ENCODE results near the gene NAT8L. TPM values are rescaled to one million over a fixed set of nuclear protein-coding genes. Genes with fewer than 3 reads are reported as not detected.

Gene NAT8L
- total and polyA plus RNA-seq, 2 donors (not counting 1 experiment from before 2014, with no cell fraction given): 0.03 to 0.25 TPM

- H3K9me3 ChIP-seq (ENCODE audit: control extremely low read depth in 1 of 3, control insufficient read depth in 2 of 3, insufficient read depth in 1 of 3, low read length in 2 of 3): no peaks in the 10 kb centered on the region
- no peak overlapping the region for H3K4me3 ChIP-seq (ENCODE audit: control extremely low read depth in 1 of 5, extremely low read depth in 1 of 5, insufficient read depth in 1 of 5, low read depth in 2 of 5, low read length in 4 of 5)
- no peak overlapping the region for H3K9ac ChIP-seq (ENCODE audit: low read length)
- WGBS (ENCODE audit: insufficient coverage): 88% methylated on average over 10 of the region's 16 CpGs
- ChIA-PET CTCF (no interaction called here), POLR2A (no interaction called here)
- H4K20me1 ChIP-seq (ENCODE audit: control insufficient read depth, insufficient read depth, low read length, poor library complexity, severe bottlenecking): no peaks in the 10 kb centered on the region
- no peak for ATAC-seq (ENCODE audit: low read depth)
- Mint-ChIP-seq H3K4me3 (no peak overlapping the region), H3K4me1 (no peaks in the 10 kb centered on the region), H3K27ac (no peak overlapping the region), H3K27me3 (no peaks in the 10 kb centered on the region), H3K9me3 (ENCODE audit: insufficient read depth) (no peaks in the 10 kb centered on the region)
- DNase-seq: no peak
- H3K27me3 ChIP-seq (replicated peaks in 1 of 4; ENCODE audit: control extremely low read depth in 1 of 4, control insufficient read depth in 3 of 4, insufficient read depth in 4 of 4, low read length in 3 of 4): peaks cover 0 to 6% (median 2%) of the 10 kb centered on the region in 4 experiments
- H3K36me3 ChIP-seq (replicated peaks in 1 of 2; ENCODE audit: control extremely low read depth in 1 of 2, control insufficient read depth in 1 of 2, extremely low read depth in 1 of 2, insufficient read depth in 2 of 2, low read length in 1 of 2): no peaks in the 10 kb centered on the region
- TF ChIP-seq CTCF (IDR thresholded peaks at IDR 0.05) (no peak), EZH2 (IDR thresholded peaks at IDR 0.05; ENCODE audit: borderline replicate concordance, insufficient read depth, low read depth, low read length, poor library complexity, severe bottlenecking) (no peak)
- no peak overlapping the region for H3K4me2 ChIP-seq (replicated peaks; ENCODE audit: low read depth, low read length, poor library complexity, severe bottlenecking)
- no peak overlapping the region for H3K27ac ChIP-seq (ENCODE audit: low read length in 2 of 2)
- no peaks in the 10 kb centered on the region for H3K79me2 ChIP-seq (ENCODE audit: control insufficient read depth, insufficient read depth, low read length)
- H2AFZ ChIP-seq (ENCODE audit: insufficient read depth, low read depth, low read length, poor library complexity, severe bottlenecking): no peak overlapping the region
- H3K4me1 ChIP-seq (ENCODE audit: control insufficient read depth in 2 of 2, insufficient read depth in 2 of 2, low read length in 2 of 2): peaks cover 3 to 4% of the 10 kb centered on the region in 2 donors
- intact Hi-C loops (cut with micrococcal nuclease): no loop called here
These were observed 3.8 kb downstream of the NAT8L start for GRCh38 chr4:2062808-2063524.

- no peaks in the 10 kb centered on the region for H3K36me3 ChIP-seq (replicated peaks in 1 of 2; ENCODE audit: control extremely low read depth in 1 of 2, control insufficient read depth in 1 of 2, extremely low read depth in 1 of 2, insufficient read depth in 2 of 2, low read length in 1 of 2)
- peaks cover 0 to 6% (median 0%) of the 10 kb centered on the region in 4 experiments for H3K27me3 ChIP-seq (replicated peaks in 1 of 4; ENCODE audit: control extremely low read depth in 1 of 4, control insufficient read depth in 3 of 4, insufficient read depth in 4 of 4, low read length in 3 of 4)
- Mint-ChIP-seq H3K4me3 (no peak overlapping the region), H3K27me3 (no peaks in the 10 kb centered on the region), H3K4me1 (no peaks in the 10 kb centered on the region), H3K9me3 (ENCODE audit: insufficient read depth) (no peaks in the 10 kb centered on the region), H3K27ac (no peak overlapping the region)
- no peaks in the 10 kb centered on the region for H3K9me3 ChIP-seq (ENCODE audit: control extremely low read depth in 1 of 3, control insufficient read depth in 2 of 3, insufficient read depth in 1 of 3, low read length in 2 of 3)
- no peaks in the 10 kb centered on the region for H4K20me1 ChIP-seq (ENCODE audit: control insufficient read depth, insufficient read depth, low read length, poor library complexity, severe bottlenecking)
- no peaks in the 10 kb centered on the region for H3K79me2 ChIP-seq (ENCODE audit: control insufficient read depth, insufficient read depth, low read length)
- POLR2A ChIA-PET: no interaction called here
- WGBS (ENCODE audit: insufficient coverage): 96% methylated on average over 35 of the region's 53 CpGs
- no peak overlapping the region for H2AFZ ChIP-seq (ENCODE audit: insufficient read depth, low read depth, low read length, poor library complexity, severe bottlenecking)
- no peak for TF ChIP-seq CTCF (IDR thresholded peaks at IDR 0.05)
- no peak for TF ChIP-seq EZH2 (IDR thresholded peaks at IDR 0.05; ENCODE audit: borderline replicate concordance, insufficient read depth, low read depth, low read length, poor library complexity, severe bottlenecking)
- no peak overlapping the region for H3K4me2 ChIP-seq (replicated peaks; ENCODE audit: low read depth, low read length, poor library complexity, severe bottlenecking)
- DNase-seq: no peak
- no peak overlapping the region for H3K27ac ChIP-seq (ENCODE audit: low read length in 2 of 2)
- no peaks in the 10 kb centered on the region for H3K4me1 ChIP-seq (ENCODE audit: control insufficient read depth in 2 of 2, insufficient read depth in 2 of 2, low read length in 2 of 2)
- CTCF ChIA-PET: no interaction called here
- H3K9ac ChIP-seq (ENCODE audit: low read length): no peak overlapping the region
- intact Hi-C loops (cut with micrococcal nuclease): no loop called here
- no peak overlapping the region for H3K4me3 ChIP-seq (ENCODE audit: control extremely low read depth in 1 of 5, extremely low read depth in 1 of 5, insufficient read depth in 1 of 5, low read depth in 2 of 5, low read length in 4 of 5)
- no peak for ATAC-seq (ENCODE audit: low read depth)
These were observed 4.6 kb downstream of the NAT8L start for GRCh38 chr4:2063557-2064275.
